NCI-H1436 treated with DMSO at 0.1 percent for 48 hours (cell line): Measurements from ENCODE around the gene SDCCAG8.

Experiments used
- DNase-seq: peaks from one replicate; lab custom pipeline; 2025; lab: John Stamatoyannopoulos, UW

SDCCAG8 gene

GRCh38 chr1:243483952-243484351 is 228.1 kb downstream of the SDCCAG8 start:
- DNase-seq = no peak

DNA sequence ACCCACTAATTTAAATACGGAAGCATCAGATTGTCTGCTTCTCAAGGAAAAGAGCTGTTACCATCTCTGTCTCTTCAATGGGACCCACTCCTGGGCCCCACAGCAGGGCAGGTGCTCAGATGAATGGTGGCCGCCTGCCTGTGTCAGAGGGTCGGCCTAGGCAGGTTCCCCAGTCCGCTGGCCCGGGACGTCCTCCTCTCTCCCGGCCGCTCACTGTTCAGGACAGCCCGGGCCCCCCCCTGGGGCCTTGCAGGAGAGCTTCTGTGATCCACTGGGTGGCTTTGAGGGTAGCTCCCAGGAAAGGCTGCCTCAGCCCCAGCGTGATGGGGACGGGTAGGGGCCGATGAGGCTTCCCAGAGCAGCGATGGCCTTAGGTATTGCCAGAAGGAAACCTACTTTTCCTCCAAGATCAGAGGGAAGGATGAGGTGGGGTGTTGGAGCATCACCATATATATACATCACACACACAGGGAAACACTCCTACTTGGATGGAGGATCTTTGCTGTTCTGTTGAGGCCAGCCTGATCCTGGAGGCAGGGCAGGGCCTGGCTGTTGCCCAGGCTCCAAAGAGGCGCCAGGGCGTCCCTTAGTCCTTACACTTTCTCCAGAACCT is 231.3 kb downstream of the SDCCAG8 start:
- DNase-seq = no peak

GRCh38 chr1:243487649-243488227 is 231.9 kb downstream of the SDCCAG8 start:
- no peak for DNase-seq

- DNase-seq = no peak
Observed at GRCh38 chr1:243488459-243489157, 232.8 kb downstream of the SDCCAG8 start.

DNA sequence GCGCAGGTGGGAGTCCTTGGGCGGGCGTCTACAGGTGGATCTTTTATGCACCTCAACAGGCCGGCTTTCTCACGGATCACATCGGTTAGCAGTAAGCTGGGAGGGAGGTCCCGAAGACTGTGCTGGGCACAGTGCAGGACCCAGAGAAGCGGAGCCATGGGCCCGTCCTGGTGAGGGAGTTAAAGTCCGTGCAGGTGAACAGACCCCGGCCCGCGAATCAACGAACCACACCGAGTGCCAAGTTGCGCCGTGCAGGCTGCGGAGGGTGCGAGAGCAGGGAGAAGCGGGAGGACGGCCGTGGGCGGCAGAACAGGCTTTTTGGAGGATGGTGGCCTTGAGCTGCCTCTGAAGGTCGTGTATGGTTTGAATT is 233.3 kb downstream of the SDCCAG8 start:
- DNase-seq = no peak

DNA sequence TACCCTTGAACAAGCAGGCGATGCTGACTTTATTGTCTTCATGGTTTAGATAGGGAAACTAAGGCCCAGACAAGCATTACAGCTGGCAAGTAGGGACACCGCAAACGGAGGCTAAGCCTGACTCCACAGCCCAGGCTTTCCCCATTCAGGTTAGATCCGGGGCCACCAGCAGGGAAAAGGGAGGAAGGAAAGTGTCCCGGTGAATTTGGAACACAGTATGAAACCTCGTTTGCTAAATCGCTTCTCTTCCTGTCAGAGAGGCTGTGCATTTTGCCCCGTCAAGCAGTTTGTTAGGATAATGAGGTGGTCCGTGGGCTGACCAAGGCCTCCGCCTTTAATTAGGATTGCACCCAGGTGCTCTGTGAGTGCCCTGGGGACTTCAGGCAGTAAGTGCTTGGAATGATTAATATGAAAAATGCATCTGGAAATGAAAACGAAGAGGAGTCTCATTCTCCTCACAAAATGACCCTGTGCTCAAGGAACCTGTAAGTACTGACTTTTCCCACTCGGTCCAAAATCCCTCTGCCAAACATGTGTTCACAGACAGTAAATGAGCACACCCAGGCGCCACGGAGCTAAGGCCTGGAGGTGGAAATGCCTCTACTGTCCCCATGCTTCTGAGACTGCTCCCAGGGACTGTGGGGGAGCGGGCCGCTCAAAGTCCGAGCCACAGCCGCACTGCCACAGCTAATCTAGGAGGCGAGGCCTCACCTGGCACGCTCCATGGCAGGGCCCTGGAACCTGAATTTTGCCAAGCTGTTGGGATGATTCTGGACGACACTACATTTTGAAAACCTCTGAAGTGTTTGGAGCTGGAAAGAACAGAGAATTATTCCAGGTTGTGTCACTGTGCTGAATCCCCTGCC is 234.1 kb downstream of the SDCCAG8 start:
- no peak for DNase-seq

DNA sequence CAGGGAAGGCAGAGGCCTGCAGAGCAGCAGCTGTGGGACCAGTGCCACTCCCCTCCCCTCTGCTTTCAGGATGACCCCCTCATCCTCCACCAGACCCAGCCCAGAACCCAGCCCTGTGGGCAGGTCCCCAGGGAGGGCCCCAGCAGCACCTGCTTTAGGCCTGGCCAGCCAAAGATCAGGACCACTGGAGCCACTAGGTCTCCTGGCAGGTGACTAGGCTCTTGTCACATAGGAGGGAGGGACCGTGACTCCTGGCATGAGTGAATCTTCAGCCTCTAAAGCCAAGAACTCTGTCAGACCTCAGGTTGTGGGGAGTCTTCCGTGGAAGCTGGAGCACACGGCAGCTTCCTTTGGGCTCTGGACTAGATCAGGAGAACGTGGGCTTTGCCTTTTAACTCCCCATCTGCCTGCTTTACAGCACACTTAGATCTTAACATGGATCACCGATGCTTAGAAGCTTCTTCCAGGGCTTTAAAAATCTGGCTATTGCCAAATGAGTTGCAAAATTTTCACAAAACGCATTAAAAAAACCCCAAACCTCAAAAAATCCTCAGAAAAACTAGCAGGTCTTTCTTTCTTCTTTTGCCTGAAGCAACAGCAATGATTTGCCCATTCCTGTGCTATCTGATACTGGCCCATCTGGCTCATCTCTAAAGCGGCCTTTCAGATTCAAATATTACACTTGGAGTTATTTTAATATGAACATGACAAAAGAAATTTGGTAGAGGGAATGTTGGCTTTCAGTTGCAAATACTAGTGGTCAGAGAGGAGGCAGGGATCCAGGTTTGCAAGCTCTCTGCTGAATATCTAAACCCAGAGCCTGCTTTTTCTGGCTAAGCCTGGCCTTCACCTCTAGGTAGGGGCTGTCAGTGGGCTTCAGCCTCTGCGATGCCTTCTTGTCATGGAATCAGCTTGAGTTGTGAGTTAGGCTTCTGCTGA is 235.2 kb downstream of the SDCCAG8 start:
- DNase-seq = no peak

GRCh38 chr1:243493156-243494129 is 237.6 kb downstream of the SDCCAG8 start:
- no peak for DNase-seq

DNA sequence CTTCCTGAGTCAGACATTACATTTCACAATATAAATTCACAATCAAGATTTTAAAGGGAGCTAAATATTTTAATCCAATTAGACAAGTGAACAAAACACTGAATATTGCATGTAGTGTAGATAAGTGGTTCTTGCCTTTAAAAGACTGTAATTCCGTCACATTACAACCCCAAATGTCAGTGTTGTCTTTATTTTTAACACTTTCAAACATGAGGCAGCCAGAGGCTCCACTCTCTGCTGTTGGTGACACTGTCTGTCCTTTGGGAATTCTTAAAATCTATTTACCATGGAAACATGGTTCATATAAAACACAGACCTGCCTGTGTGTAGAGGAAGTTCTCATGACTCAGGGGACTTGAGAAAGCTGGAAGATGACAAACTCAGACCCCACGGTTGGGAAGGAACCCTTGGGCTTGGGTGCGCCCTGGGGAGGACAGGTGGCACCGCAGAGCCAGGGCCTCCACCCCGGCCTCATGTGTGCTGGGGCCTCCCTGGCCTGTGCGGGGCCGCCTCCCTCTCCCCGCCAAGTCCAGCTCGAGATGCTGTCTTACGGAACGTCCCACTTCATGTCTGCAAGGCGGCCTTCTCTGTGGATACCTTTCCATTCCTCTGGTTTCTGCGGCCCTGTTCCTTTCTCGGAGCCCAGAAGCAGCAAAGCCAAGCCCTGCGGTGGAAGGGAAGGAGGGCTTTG is 239.0 kb downstream of the SDCCAG8 start:
- DNase-seq = no peak

DNA sequence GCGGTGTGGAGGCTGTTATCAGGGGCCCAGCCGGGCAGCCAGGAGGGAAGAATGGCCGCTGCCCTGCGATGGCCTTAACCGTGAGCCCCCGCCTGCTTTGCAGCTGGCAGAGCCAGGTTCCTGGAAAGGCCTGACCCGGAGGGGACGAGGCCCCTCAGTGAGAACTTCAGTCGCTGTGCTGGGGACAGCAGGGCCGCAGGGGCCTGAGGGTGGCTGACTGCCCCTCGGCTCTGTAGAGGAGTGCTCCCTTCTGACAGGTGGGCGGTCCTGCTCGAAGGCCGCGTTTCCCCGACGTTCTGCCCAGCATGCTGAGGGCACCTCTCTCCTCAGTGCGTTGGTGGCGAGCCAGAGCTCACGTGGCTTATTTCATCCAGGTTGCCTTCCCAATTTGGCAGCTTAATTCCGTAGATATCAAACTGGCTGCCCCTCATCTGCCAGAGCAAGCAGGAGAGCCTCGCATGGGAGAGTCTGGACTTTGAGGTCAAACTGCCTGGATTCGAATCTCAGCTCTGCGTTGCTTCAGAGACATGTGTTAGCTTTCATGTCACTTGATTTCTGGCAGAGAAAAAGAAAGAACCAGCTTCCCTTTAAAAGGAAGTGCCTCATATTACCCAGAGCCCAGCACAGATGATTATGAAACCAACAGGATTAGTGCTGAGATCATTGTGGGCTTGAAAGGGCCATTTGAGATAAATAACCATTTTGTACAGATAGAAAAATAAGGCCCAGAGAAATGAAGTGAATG is 239.8 kb downstream of the SDCCAG8 start:
- DNase-seq = no peak

GRCh38 chr1:243496187-243496646 is 240.4 kb downstream of the SDCCAG8 start:
- no peak for DNase-seq

- no peak for DNase-seq
Observed at GRCh38 chr1:243496806-243497205, 241.0 kb downstream of the SDCCAG8 start.

- DNase-seq = no peak
Observed at GRCh38 chr1:243497939-243498681, 242.3 kb downstream of the SDCCAG8 start.

DNA sequence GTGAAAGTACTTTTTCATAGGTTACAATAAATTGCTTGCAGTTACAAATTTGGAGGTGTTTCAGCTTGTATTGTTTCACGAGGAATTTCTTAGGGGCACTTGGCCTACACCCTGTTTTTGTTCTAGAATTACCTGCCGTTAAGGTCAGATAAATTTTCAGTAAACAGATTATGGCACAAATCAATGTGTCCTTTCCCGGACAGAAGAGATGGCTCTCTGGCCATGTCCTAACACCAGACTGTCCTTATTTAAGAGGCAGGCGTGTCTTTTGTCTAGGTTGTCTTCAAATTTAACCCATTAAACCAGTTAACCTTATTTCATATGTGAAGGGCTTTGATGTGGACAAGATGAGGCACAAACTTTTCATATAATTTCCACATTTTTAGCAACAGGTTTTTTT is 243.4 kb downstream of the SDCCAG8 start:
- no peak for DNase-seq

GRCh38 chr1:243499711-243500110 is 243.9 kb downstream of the SDCCAG8 start:
- no peak for DNase-seq

GRCh38 chr1:243500512-243500911 is 244.7 kb downstream of the SDCCAG8 start:
- DNase-seq = no peak

- DNase-seq = no peak
Observed at GRCh38 chr1:243501002-243501401, 245.2 kb downstream of the SDCCAG8 start.

- no peak for DNase-seq
Observed at GRCh38 chr1:243503155-243503554, 247.3 kb downstream of the SDCCAG8 start.
